ENCODE results near the gene KIAA1671. TPM values are rescaled to one million over a fixed set of nuclear protein-coding genes. Genes with fewer than 3 reads are reported as not detected.

The KIAA1671 gene
- total and polyA plus RNA-seq, 5 donors from 2014 or later: 0.21 to 3.3 (median 0.65) TPM; not detected in 1

DNA sequence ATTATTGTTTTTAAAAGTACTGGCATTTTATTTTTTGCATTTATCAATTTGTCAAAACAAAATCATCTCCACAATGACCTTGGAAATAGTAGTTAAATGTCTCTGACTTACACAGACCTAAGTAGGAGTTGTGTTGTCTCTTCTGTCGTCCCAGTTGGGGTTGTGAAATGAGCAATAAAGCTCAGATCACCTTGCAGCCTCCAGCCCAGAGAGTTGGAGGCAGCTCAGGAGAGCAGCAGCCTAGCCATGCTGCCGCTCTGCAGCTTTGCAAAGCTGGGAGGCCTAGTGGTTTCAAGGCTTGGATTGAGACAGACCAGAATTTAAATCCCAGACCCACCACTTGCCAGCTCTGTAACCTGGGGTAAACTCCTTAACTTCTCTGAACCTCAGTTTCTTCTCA is 181.9 kb downstream of the KIAA1671 start:
- H3K4me1 Mint-ChIP-seq: no peaks in the 10 kb centered on the region
- Histone ChIP-seq H3K27me3 (ENCODE audit: control insufficient read depth, insufficient read depth, low read length) (no peaks in the 10 kb centered on the region), H3K27ac (ENCODE audit: insufficient read depth, low read length, poor library complexity, severe bottlenecking) (no peak overlapping the region), H3K9me3 (ENCODE audit: control insufficient read depth in 2 of 2, low read length in 2 of 2) (no peaks in the 10 kb centered on the region), H3K4me1 (ENCODE audit: control insufficient read depth, insufficient read depth, low read length, poor library complexity, severe bottlenecking) (no peaks in the 10 kb centered on the region), H3K36me3 (ENCODE audit: control insufficient read depth, insufficient read depth, low read length) (no peaks in the 10 kb centered on the region), H3K4me3 (ENCODE audit: low read depth, low read length) (no peak overlapping the region)
- no peak overlapping the region for H3K27ac Mint-ChIP-seq
- DNase-seq: no peak
- no peaks in the 10 kb centered on the region for H3K27me3 Mint-ChIP-seq
- H3K36me3 Mint-ChIP-seq: no peaks in the 10 kb centered on the region
- H3K4me3 Mint-ChIP-seq: no peak overlapping the region
- no peak for ATAC-seq (ENCODE audit: low read depth in 2 of 2)
- no peaks in the 10 kb centered on the region for H3K9me3 Mint-ChIP-seq

DNA sequence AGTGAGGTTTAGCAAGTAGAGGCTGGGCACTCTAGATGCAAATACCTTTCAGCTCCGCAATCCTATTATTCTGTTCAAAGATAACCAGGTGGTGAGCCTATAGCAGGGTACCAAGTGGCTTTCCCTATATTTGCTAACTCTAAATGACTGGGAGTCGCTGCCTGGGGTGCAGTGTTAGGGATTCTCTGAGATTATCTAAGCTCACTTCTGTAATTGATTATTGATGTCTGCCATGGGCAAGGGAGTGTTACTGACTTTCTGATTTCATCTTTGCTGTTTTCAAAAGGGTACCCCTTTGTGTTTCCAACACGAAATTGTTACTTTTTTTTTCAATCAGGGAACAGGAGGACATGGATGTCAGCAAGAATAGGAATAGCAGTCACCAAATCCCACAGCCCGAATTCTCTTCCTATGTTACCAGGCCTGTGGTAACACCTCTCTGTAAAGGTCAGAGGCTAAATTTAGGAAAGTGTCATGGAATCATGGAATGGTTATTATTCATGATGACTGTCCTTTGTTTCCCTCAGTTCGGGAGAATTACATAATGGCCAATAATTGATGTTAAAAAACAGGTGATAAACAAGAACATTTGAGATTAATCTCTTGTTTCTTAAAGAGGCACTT is 184.5 kb downstream of the KIAA1671 start:
- no peaks in the 10 kb centered on the region for H3K4me1 ChIP-seq (ENCODE audit: control insufficient read depth, insufficient read depth, low read length, poor library complexity, severe bottlenecking)
- ATAC-seq (ENCODE audit: low read depth in 2 of 2) (no peak), DNase-seq (no peak)
- H3K27ac ChIP-seq (ENCODE audit: insufficient read depth, low read length, poor library complexity, severe bottlenecking): no peak overlapping the region
- H3K4me3 ChIP-seq (ENCODE audit: low read depth, low read length): no peak overlapping the region
- Mint-ChIP-seq H3K4me1 (no peaks in the 10 kb centered on the region), H3K27ac (no peak overlapping the region), H3K27me3 (no peaks in the 10 kb centered on the region), H3K9me3 (peaks cover 0 to 2% (median 0%) of the 10 kb centered on the region in 7 donors), H3K36me3 (no peaks in the 10 kb centered on the region), H3K4me3 (no peak overlapping the region)
- no peaks in the 10 kb centered on the region for H3K27me3 ChIP-seq (ENCODE audit: control insufficient read depth, insufficient read depth, low read length)
- no peaks in the 10 kb centered on the region for H3K9me3 ChIP-seq (ENCODE audit: control insufficient read depth in 2 of 2, low read length in 2 of 2)
- no peaks in the 10 kb centered on the region for H3K36me3 ChIP-seq (ENCODE audit: control insufficient read depth, insufficient read depth, low read length)

DNA sequence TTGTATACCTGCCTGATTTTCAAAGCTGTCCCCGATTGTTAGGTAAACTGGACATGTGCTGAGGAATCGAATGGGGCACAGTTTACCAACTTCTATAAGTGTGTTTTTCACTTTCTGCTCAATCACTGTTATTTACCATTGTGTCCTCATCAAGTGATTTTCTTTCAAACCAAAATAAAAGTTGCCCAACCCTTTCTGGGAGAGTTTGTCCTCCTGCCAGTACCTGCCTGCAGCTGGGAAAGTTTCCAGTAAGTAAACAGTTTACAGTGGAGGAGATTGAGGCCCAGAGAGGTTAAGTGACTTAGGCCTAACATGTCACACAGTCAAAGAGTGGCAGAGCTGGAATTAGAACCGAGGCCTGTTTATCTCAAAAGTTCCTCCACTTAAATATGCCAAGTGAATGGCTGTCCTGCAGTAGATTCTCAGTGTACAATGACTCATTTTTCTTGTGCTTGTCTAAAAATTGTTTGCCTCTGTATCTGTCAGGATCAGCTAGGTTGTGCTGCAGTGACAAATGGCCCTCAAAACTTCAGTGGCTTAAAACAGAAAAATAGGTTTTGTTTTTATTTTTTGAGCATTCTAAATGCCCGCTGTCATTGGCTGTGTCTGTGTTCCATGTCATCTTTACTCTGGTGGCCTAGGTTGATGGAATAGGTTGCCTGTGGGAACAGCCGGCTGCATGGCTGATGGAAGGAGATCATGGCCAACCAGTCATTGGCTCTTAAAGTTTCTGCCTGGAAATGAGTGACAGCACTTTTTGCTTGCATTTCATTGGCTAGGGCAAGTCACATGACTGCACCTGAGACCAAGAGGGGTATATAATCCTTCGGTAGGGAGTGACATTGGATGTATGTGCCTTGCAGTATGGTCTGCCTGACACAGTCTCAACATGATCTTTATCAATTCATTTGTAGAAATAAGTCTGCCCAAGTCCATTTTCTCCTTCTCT is 185.3 kb downstream of the KIAA1671 start:
- Mint-ChIP-seq H3K4me3 (no peak overlapping the region), H3K4me1 (no peaks in the 10 kb centered on the region), H3K36me3 (no peaks in the 10 kb centered on the region), H3K9me3 (peaks cover 0 to 2% (median 0%) of the 10 kb centered on the region in 7 donors), H3K27ac (no peak overlapping the region), H3K27me3 (no peaks in the 10 kb centered on the region)
- ATAC-seq (ENCODE audit: low read depth in 2 of 2) (no peak), DNase-seq (peak in 1 of 3 donors; percentile 23)
- no peak overlapping the region for H3K27ac ChIP-seq (ENCODE audit: insufficient read depth, low read length, poor library complexity, severe bottlenecking)
- H3K36me3 ChIP-seq (ENCODE audit: control insufficient read depth, insufficient read depth, low read length): no peaks in the 10 kb centered on the region
- H3K9me3 ChIP-seq (ENCODE audit: control insufficient read depth in 2 of 2, low read length in 2 of 2): no peaks in the 10 kb centered on the region
- H3K27me3 ChIP-seq (ENCODE audit: control insufficient read depth, insufficient read depth, low read length): no peaks in the 10 kb centered on the region
- no peak overlapping the region for H3K4me3 ChIP-seq (ENCODE audit: low read depth, low read length)
- no peaks in the 10 kb centered on the region for H3K4me1 ChIP-seq (ENCODE audit: control insufficient read depth, insufficient read depth, low read length, poor library complexity, severe bottlenecking)

DNA sequence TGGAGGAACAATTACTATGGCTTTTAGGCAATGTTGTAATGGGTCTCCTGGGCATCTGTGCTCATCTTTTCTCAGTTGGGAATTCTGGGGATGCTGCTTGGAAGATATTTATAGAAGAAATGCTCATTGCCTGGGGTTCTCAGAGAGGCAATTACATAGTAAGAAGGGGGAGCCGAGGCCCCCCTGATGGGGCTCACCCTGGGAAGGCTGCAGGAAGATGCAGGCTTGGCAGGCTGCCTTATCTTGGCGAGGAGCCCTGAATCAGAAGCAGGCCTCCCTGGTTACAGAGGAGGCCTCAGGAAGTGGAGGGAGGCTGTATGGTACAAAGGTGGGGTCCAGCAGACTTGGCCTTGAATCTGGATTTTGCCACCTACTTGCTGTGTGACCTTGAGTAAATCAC is 186.5 kb downstream of the KIAA1671 start:
- H3K27ac ChIP-seq (ENCODE audit: insufficient read depth, low read length, poor library complexity, severe bottlenecking): no peak overlapping the region
- Mint-ChIP-seq H3K4me1 (peaks cover 0 to 4% (median 0%) of the 10 kb centered on the region in 4 donors), H3K27me3 (no peaks in the 10 kb centered on the region), H3K36me3 (no peaks in the 10 kb centered on the region), H3K27ac (peak overlapping the region in 1 of 3 donors; percentile 32), H3K9me3 (peaks cover 0 to 2% (median 0%) of the 10 kb centered on the region in 7 donors), H3K4me3 (no peak overlapping the region)
- H3K36me3 ChIP-seq (ENCODE audit: control insufficient read depth, insufficient read depth, low read length): no peaks in the 10 kb centered on the region
- H3K4me3 ChIP-seq (ENCODE audit: low read depth, low read length): no peak overlapping the region
- H3K4me1 ChIP-seq (ENCODE audit: control insufficient read depth, insufficient read depth, low read length, poor library complexity, severe bottlenecking): no peaks in the 10 kb centered on the region
- DNase-seq (no peak), ATAC-seq (ENCODE audit: low read depth in 2 of 2) (no peak)
- no peaks in the 10 kb centered on the region for H3K27me3 ChIP-seq (ENCODE audit: control insufficient read depth, insufficient read depth, low read length)
- no peaks in the 10 kb centered on the region for H3K9me3 ChIP-seq (ENCODE audit: control insufficient read depth in 2 of 2, low read length in 2 of 2)

DNA sequence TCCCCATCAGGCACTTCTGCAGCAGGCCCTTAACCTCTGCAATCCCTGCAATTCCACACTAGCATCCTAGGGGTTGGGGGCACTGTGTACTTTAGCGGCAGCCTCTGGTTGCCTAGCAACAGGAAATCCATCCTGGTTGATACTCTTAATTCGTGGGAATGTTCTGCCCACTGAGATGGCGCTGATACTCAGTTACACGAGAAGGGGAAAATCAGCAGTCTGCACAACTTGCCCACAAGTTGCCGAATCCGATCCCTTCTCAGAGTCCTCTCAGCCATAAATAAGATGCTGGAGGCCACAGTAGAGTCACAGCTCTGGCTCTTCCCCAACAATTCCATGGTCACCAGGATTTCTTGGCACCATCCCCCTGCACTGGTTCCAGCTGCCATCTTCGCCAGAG is 189.6 kb downstream of the KIAA1671 start:
- Mint-ChIP-seq H3K4me1 (peaks cover 0 to 4% (median 0%) of the 10 kb centered on the region in 4 donors), H3K36me3 (no peaks in the 10 kb centered on the region), H3K27ac (no peak overlapping the region), H3K27me3 (no peaks in the 10 kb centered on the region), H3K9me3 (peaks cover 0 to 2% (median 0%) of the 10 kb centered on the region in 7 donors), H3K4me3 (no peak overlapping the region)
- no peaks in the 10 kb centered on the region for H3K36me3 ChIP-seq (ENCODE audit: control insufficient read depth, insufficient read depth, low read length)
- no peaks in the 10 kb centered on the region for H3K27me3 ChIP-seq (ENCODE audit: control insufficient read depth, insufficient read depth, low read length)
- H3K27ac ChIP-seq (ENCODE audit: insufficient read depth, low read length, poor library complexity, severe bottlenecking): no peak overlapping the region
- ATAC-seq (ENCODE audit: low read depth in 2 of 2) (no peak), DNase-seq (no peak)
- no peak overlapping the region for H3K4me3 ChIP-seq (ENCODE audit: low read depth, low read length)
- no peaks in the 10 kb centered on the region for H3K4me1 ChIP-seq (ENCODE audit: control insufficient read depth, insufficient read depth, low read length, poor library complexity, severe bottlenecking)
- H3K9me3 ChIP-seq (ENCODE audit: control insufficient read depth in 2 of 2, low read length in 2 of 2): no peaks in the 10 kb centered on the region

DNA sequence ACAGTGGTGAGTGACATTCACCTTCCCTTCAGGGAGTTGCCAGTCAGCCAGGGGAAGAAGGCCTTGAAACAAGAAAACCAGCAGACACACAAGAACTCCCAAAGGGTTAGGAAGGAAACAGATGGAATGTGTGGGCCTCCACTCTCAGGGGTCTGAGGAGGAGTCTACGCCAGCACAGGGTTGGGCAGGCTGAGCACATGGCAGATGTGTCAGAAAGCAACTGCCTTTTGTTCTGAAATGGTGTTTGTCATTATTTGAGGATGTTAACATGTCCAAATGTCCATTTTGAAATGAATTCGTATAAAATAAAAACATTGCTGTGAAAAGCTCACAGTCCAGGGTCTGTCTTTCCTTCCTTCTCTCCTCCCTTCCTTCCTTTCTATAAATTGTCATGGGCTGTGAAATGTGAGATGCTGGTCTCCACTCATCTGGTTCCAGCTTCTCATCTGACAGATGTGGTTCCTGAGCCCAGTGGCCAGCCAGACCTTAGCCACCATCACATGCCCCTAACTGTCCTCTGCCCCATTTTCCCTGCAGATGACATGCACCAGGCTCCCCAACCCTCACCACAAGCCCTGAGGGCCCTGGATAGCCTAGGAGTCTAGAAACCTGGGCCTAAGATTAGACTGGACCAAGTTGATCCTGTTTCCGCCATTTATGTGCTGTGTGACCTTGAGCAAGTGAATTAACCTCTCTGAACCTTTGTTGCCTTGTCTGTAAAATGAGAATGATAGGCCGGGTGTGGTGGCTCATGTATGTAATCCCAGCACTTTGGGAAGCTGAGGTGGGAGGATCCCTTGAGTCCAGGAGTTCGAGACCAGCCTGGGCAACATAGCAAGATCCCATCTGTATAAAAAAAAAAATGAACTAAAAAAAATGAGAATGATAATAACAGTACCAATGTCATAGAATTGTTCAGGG is 190.9 kb downstream of the KIAA1671 start:
- Mint-ChIP-seq H3K27me3 (peaks cover 1% of the 10 kb centered on the region), H3K36me3 (no peaks in the 10 kb centered on the region), H3K4me1 (peaks cover 0 to 4% (median 0%) of the 10 kb centered on the region in 4 donors), H3K9me3 (peaks cover 0 to 2% (median 0%) of the 10 kb centered on the region in 7 donors), H3K4me3 (no peak overlapping the region), H3K27ac (no peak overlapping the region)
- no peak for DNase-seq
- Histone ChIP-seq H3K27me3 (ENCODE audit: control insufficient read depth, insufficient read depth, low read length) (no peaks in the 10 kb centered on the region), H3K9me3 (ENCODE audit: control insufficient read depth in 2 of 2, low read length in 2 of 2) (no peaks in the 10 kb centered on the region), H3K4me1 (ENCODE audit: control insufficient read depth, insufficient read depth, low read length, poor library complexity, severe bottlenecking) (no peaks in the 10 kb centered on the region), H3K27ac (ENCODE audit: insufficient read depth, low read length, poor library complexity, severe bottlenecking) (no peak overlapping the region), H3K4me3 (ENCODE audit: low read depth, low read length) (no peak overlapping the region), H3K36me3 (ENCODE audit: control insufficient read depth, insufficient read depth, low read length) (no peaks in the 10 kb centered on the region)
- no peak for ATAC-seq (ENCODE audit: low read depth in 2 of 2)

DNA sequence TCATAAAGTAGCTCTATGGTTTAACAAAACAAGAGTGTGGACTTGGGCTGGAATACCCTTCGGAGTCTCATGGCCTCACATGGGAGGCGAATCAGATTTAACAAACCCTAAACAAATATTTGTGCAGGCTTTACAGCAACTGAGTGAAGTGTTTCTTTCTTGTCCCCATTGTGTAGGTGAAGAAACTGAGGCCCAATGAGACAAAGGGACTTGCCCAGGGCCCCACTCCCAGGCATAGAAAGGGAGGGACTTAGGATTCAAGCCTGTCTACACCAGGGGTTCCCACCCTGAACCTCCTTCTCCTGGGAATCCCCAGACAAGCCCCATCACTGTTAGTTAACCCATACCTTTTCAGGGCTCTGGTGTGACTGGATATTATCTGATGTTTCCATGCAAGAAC is 192.0 kb downstream of the KIAA1671 start:
- H3K4me3 Mint-ChIP-seq: no peak overlapping the region
- DNase-seq: no peak
- peaks cover 6% of the 10 kb centered on the region for H3K27me3 Mint-ChIP-seq
- no peak overlapping the region for H3K27ac ChIP-seq (ENCODE audit: insufficient read depth, low read length, poor library complexity, severe bottlenecking)
- no peak for ATAC-seq (ENCODE audit: low read depth in 2 of 2)
- peaks cover 0 to 4% (median 0%) of the 10 kb centered on the region in 4 donors for H3K4me1 Mint-ChIP-seq
- no peak overlapping the region for H3K4me3 ChIP-seq (ENCODE audit: low read depth, low read length)
- no peaks in the 10 kb centered on the region for H3K9me3 ChIP-seq (ENCODE audit: control insufficient read depth in 2 of 2, low read length in 2 of 2)
- H3K36me3 Mint-ChIP-seq: no peaks in the 10 kb centered on the region
- H3K36me3 ChIP-seq (ENCODE audit: control insufficient read depth, insufficient read depth, low read length): no peaks in the 10 kb centered on the region
- peaks cover 0 to 2% (median 0%) of the 10 kb centered on the region in 7 donors for H3K9me3 Mint-ChIP-seq
- H3K27me3 ChIP-seq (ENCODE audit: control insufficient read depth, insufficient read depth, low read length): no peaks in the 10 kb centered on the region
- no peaks in the 10 kb centered on the region for H3K4me1 ChIP-seq (ENCODE audit: control insufficient read depth, insufficient read depth, low read length, poor library complexity, severe bottlenecking)
- H3K27ac Mint-ChIP-seq: peak overlapping the region in 1 of 3 donors; percentile 44
